Measurements from ENCODE around the gene GAN.

DNA sequence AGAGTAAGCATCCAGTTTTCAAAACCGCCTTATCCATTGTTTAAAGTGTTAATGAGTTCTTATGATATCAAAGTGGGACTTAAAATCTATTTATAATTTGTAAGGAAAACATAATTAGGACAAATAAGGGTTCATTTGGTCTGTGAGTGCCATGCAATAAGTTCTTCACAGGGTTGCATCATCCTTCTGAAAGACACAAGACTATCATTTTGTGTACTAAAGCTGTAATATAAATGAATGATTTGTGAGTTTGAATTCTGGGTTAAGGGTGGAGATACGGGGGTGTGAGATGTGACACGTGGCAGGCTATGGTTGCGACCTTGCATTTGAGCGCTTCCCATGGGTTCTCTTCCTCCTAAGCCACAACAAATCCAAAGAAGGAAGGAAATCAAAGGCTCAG, 6.8 kb downstream of the GAN start:
- TF ChIP-seq, protein P1, sequence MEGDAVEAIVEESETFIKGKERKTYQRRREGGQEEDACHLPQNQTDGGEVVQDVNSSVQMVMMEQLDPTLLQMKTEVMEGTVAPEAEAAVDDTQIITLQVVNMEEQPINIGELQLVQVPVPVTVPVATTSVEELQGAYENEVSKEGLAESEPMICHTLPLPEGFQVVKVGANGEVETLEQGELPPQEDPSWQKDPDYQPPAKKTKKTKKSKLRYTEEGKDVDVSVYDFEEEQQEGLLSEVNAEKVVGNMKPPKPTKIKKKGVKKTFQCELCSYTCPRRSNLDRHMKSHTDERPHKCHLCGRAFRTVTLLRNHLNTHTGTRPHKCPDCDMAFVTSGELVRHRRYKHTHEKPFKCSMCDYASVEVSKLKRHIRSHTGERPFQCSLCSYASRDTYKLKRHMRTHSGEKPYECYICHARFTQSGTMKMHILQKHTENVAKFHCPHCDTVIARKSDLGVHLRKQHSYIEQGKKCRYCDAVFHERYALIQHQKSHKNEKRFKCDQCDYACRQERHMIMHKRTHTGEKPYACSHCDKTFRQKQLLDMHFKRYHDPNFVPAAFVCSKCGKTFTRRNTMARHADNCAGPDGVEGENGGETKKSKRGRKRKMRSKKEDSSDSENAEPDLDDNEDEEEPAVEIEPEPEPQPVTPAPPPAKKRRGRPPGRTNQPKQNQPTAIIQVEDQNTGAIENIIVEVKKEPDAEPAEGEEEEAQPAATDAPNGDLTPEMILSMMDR (conservative IDR thresholded peaks at IDR 0.05; ENCODE audit: low read depth, low read length) = no peak
- TF ChIP-seq EZH2 (IDR thresholded peaks at IDR 0.05; ENCODE audit: low read length, unreplicated experiment) = no peak
